ENCODE measurements around the gene DACT2.

DNA sequence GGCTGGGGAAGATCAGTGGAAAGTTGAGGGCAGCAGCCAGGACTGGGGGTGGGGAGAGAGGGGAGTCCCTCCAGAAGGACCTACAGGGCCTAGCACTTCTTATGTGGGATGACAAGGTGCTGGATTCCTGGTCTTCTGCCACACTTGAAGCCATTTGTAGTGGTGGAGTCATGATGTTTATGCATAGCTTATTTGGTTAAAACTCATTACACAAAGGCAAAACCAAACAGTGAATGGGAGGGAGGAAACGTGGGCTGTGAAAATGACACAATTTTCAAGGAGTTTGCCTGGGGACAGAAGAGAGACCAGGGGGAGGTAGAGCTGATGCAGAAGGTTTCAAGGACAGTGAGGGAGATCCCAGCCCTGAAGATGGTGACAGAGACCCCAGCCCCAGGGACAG is 50.8 kb downstream of the DACT2 start:
- no peak for TF ChIP-seq GATA2 (IDR thresholded peaks at IDR 0.05; ENCODE audit: low read depth, low read length)
- no peak for TF ChIP-seq GATA3 (IDR thresholded peaks at IDR 0.05; ENCODE audit: low read depth, low read length)
